WI38 (cell line): ENCODE measurements around the gene NOL3.

Source experiments
- H3K4me3 ChIP-seq: 2 replicates; pipeline ENCODE4 v1.5.1; 2011; ENCODE audit warnings: low read depth, mild to moderate bottlenecking, control low read depth, low read length
- TF ChIP-seq, protein P1 (sequence below): IDR thresholded peaks from 2 replicates; pipeline ENCODE4 v1.5.1; 2012; ENCODE audit warnings: low read depth, mild to moderate bottlenecking, control low read depth, low read length

NOL3 gene

DNA sequence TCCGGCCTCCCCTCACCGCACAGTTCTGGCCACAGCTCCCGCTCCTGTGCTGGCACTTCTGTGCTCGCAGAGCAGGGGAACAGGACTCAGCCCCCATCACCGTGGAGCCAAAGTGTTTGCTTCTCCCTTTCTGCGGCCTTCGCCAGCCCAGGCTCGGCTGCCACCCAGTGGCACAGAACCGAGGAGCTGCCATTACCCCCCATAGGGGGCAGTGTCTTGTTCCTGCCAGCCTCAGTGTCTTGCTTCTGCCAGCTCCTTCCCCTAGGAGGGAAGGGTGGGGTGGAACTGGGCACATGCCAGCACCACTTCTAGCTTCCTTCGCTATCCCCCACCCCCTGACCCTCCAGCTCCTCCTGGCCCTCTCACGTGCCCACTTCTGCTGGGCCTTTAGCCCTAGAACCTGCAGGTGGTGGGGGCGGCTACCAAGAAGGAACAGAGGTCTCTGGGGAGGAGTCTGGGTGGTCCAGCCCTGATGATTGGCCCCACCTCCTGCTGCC, 27.9 kb downstream of the NOL3 start:
- H3K4me3 ChIP-seq: no peak overlapping the region
- TF ChIP-seq, protein P1, sequence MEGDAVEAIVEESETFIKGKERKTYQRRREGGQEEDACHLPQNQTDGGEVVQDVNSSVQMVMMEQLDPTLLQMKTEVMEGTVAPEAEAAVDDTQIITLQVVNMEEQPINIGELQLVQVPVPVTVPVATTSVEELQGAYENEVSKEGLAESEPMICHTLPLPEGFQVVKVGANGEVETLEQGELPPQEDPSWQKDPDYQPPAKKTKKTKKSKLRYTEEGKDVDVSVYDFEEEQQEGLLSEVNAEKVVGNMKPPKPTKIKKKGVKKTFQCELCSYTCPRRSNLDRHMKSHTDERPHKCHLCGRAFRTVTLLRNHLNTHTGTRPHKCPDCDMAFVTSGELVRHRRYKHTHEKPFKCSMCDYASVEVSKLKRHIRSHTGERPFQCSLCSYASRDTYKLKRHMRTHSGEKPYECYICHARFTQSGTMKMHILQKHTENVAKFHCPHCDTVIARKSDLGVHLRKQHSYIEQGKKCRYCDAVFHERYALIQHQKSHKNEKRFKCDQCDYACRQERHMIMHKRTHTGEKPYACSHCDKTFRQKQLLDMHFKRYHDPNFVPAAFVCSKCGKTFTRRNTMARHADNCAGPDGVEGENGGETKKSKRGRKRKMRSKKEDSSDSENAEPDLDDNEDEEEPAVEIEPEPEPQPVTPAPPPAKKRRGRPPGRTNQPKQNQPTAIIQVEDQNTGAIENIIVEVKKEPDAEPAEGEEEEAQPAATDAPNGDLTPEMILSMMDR: peak; percentile 47; the same call in 1 of the 2 replicates

DNA sequence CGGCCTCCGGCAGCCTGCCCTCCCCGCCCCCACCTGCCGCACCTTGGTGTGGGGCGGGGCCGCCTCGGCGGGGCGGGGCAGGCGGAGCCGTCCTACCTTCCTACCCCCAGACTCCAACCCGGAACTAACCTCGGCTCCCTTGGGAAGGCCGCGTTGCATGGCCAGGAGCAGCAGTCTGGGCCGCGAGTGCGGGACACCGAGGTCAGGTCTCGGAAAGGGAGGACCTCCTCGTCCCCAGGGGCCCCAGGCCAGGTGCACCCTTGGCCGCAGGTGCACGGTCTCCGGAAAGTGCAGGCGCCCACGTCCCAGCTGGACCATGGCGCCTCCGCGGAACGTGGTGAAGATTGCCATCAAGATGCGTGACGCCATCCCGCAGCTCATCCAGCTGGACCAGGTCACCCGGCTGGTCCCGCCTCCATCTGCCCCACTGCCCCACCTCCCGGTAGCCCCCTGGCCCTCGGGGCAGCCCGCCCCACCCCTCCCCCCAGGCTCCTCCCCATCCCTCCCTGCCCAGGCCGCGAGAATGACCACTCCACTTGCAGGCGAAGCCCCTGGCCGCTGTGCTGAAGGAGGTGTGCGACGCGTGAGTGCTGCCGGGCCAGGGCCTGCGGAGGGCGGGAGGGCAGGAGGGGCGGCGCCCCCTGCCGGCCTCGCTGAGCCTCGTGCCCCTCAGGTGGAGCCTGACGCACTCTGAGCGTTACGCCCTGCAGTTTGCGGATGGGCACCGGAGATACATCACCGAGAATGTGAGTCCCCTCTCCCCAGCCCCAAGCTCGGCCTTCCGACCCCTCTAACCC, 28.9 kb downstream of the NOL3 start, which contains the start of gene ELMO3:
Gene ELMO3, plus strand, starts transcription at position 121 of the 797 bp plus-strand sequence. Its CDS starts 196 bp downstream, at position 317.
- H3K4me3 ChIP-seq: no peak within 1 kb of the TSS
- TF ChIP-seq, protein P1: no peak

DNA sequence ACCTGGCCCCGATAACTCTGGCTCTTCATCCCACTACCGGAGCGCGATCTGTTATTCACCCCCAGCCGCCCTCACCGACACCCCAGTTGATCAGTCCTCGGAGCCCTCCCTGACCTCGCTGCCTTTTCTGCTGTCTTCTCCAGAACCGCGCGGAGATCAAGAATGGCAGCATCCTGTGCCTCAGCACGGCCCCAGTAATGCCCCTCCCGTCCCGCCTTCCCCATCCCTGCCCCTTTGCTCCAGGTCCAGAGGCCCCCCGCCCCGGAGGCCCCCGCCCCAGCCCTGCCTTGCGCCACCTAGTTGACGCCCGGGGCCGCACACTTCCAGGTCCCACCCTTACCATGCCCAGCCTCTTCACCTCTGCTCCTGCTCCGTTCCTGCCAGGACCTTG, 29.5 kb downstream of the NOL3 start:
- TF ChIP-seq, protein P1: no peak
- H3K4me3 ChIP-seq: no peak overlapping the region

DNA sequence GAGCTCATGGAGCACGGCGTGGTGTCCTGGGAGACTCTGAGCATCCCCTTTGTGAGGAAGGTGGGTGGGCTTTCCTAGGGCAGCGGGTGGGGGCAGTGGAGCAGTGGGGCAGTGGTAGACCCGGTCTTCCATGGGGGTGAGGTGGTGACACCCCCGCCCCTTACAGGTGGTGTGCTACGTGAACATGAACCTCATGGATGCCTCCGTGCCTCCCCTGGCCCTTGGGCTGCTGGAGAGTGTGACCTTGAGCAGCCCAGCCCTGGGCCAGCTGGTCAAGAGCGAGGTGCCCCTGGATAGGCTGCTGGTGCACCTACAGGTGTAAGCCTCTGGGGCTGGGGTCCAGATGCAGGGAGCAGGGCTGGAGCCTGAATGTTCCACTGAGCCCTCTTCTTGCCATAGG, 30.2 kb downstream of the NOL3 start:
- no peak overlapping the region for H3K4me3 ChIP-seq
- TF ChIP-seq, protein P1: no peak

DNA sequence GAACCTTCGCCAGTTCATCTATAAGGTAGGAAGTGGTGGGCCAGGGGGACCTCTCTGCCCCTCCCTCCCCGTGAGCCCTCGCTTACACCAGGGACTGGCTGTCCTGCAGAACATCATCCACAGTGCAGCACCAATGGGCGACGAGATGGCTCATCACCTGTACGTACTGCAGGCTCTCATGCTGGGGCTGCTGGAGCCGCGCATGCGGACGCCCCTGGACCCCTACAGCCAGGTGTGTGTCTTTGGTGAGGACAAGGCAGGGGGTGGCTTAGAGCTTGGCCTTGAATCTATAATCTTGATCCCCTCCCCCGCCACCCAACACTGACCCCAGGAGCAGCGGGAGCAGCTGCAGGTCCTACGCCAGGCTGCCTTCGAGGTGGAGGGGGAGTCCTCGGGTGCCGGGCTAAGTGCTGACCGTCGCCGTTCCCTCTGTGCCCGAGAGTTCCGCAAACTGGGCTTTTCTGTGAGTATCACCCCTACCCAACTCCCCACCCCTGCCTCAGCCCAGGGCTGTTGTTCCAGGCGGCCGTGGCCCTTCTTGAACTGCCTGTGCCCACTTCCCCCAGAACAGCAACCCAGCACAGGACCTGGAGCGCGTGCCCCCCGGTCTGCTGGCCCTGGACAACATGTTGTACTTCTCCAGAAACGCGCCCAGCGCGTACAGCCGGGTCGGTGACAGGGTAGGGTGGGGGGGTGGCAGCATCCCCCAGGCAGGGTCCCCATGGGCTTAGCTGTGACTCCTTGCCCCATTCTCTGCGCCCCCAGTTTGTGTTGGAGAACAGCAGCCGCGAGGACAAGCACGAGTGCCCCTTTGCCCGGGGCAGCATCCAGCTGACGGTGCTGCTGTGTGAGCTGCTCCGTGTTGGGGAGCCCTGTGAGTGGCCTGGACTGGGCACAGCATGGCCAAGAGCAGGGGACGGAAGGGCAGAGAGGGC, 31.3 kb downstream of the NOL3 start:
- H3K4me3 ChIP-seq: no peak overlapping the region
- TF ChIP-seq, protein P1: no peak

DNA sequence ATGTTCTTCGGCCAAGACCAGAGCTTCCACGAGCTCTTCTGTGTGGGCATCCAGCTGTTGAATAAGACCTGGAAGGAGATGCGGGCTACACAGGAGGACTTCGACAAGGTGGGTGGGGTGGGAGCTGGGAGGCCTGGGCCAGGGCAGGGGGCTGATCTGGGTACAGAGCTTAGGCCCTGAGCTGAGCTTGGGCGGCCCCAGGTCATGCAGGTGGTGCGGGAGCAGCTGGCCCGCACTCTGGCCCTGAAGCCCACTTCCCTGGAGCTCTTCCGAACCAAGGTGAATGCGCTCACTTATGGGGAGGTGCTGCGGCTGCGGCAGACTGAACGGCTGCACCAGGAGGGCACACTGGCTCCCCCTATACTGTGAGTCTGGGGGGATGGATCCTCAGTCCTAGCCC, 32.1 kb downstream of the NOL3 start:
- TF ChIP-seq, protein P1: no peak

More for the DNA sequence above, 32.1 kb downstream of the NOL3 start:
- no peak overlapping the region for H3K4me3 ChIP-seq
